Cardiac muscle cell (in vitro differentiated cells and primary cell): ENCODE results near the gene CCDC88B. TPM values are rescaled to one million over a fixed set of nuclear protein-coding genes. Genes with fewer than 3 reads are reported as not detected.

Experiments used
- DNase-seq, 2 donors: peaks; one replicate each; pipeline versions ENCODE4 v3.0.0 to v3.0.0-alpha.2; 2010 to 2017; ENCODE audit warnings: low read depth in 1 of 2, low spot score in 1 of 2
- H3K27ac ChIP-seq: fragments of 200-600 bp; sonication (generic); 2 replicates; pipeline ENCODE4 v1.5.1; 2016
- H3K27me3 ChIP-seq: fragments of 200-600 bp; sonication (generic); 2 replicates; pipeline ENCODE4 v1.6.0; 2016; ENCODE audit warnings: control low read depth
- H3K36me3 ChIP-seq: fragments of 200-600 bp; sonication (generic); 2 replicates; pipeline ENCODE4 v1.5.1; 2016; ENCODE audit warnings: control low read depth
- H3K4me1 ChIP-seq: fragments of 200-600 bp; sonication (generic); 2 replicates; pipeline ENCODE4 v1.8.1; 2017; ENCODE audit warnings: low read depth, mild to moderate bottlenecking, mixed run types
- H3K4me3 ChIP-seq: fragments of 200-600 bp; sonication (generic); 2 replicates; pipeline ENCODE4 v1.5.1; 2016; ENCODE audit warnings: mild to moderate bottlenecking
- H3K9me3 ChIP-seq: fragments of 200-600 bp; sonication (generic); 2 replicates; pipeline ENCODE4 v1.5.1; 2017; ENCODE audit warnings: low read depth, mild to moderate bottlenecking, control low read depth
- CTCF ChIP-seq: IDR thresholded peaks from 2 replicates; pipeline ENCODE4 v1.5.1; 2012; ENCODE audit warnings: low read depth, mild to moderate bottlenecking, low read length
- polyA plus RNA-seq: library from polyadenylated mRNA; unstranded; fragments of >200 nt; fragmentation: Nextera tagmentation; extraction: Ambion mirVana; gene quantifications from 2 replicates; pipeline ENCODE4 v1.2.1, GENCODE V29; 2016
- total RNA-seq: library from RNA; depleted of rRNA; stranded (reverse); fragments of >200 nt; gene quantifications from 2 replicates; pipeline ENCODE4 v1.2.3, GENCODE V29; 2016

CCDC88B gene
- total and polyA plus RNA-seq, 2 experiments from 2014 or later: 8.4 to 8.6 TPM

- no peak for TF ChIP-seq CTCF
- Histone ChIP-seq H3K4me3 (no peak overlapping the region), H3K27me3 (no peaks in the 10 kb centered on the region), H3K4me1 (no peaks in the 10 kb centered on the region), H3K36me3 (peaks cover 24% of the 10 kb centered on the region), H3K9me3 (no peaks in the 10 kb centered on the region), H3K27ac (no peak overlapping the region)
- DNase-seq: no peak
Observed at GRCh38 chr11:64364435-64364834, 24.4 kb downstream of the CCDC88B start.

GRCh38 chr11:64364911-64365310 is 24.9 kb downstream of the CCDC88B start:
- Histone ChIP-seq H3K36me3 (peaks cover 24% of the 10 kb centered on the region), H3K4me3 (no peak overlapping the region), H3K4me1 (no peaks in the 10 kb centered on the region), H3K27ac (no peak overlapping the region), H3K9me3 (no peaks in the 10 kb centered on the region), H3K27me3 (no peaks in the 10 kb centered on the region)
- TF ChIP-seq CTCF: no peak
- no peak for DNase-seq

- Histone ChIP-seq H3K36me3 (peaks cover 21% of the 10 kb centered on the region), H3K4me1 (no peaks in the 10 kb centered on the region), H3K9me3 (no peaks in the 10 kb centered on the region), H3K4me3 (no peak overlapping the region), H3K27ac (no peak overlapping the region), H3K27me3 (no peaks in the 10 kb centered on the region)
- no peak for TF ChIP-seq CTCF
- no peak for DNase-seq
Observed at GRCh38 chr11:64366751-64367150, 26.7 kb downstream of the CCDC88B start.

- no peaks in the 10 kb centered on the region for H3K4me1 ChIP-seq
- no peak for TF ChIP-seq CTCF
- H3K27me3 ChIP-seq: no peaks in the 10 kb centered on the region
- no peak overlapping the region for H3K4me3 ChIP-seq
- no peak for DNase-seq
- H3K27ac ChIP-seq: no peak overlapping the region
- H3K9me3 ChIP-seq: no peaks in the 10 kb centered on the region
- H3K36me3 ChIP-seq: peaks cover 20% of the 10 kb centered on the region
Observed at GRCh38 chr11:64367931-64368672, 28.1 kb downstream of the CCDC88B start.

GRCh38 chr11:64368673-64369074 is 28.7 kb downstream of the CCDC88B start:
- TF ChIP-seq CTCF: no peak
- H3K27me3 ChIP-seq: no peaks in the 10 kb centered on the region
- H3K4me1 ChIP-seq: no peaks in the 10 kb centered on the region
- no peak overlapping the region for H3K4me3 ChIP-seq
- no peak overlapping the region for H3K27ac ChIP-seq
- peaks cover 19% of the 10 kb centered on the region for H3K36me3 ChIP-seq
- no peaks in the 10 kb centered on the region for H3K9me3 ChIP-seq
- no peak for DNase-seq
